Endothelial cell of umbilical vein (primary cell): ENCODE results near the gene GPR153. TPM values are rescaled to one million over a fixed set of nuclear protein-coding genes. Genes with fewer than 3 reads are reported as not detected.

Experiments used
- BruUV-seq: library from RNA; stranded (reverse); fragments of 400-500 nt; replicated peaks from 2 replicates; lab custom pipeline; 2021; lab: Mats Ljungman, UMichigan
- CTCF ChIA-PET: fragments of 300-600, 350-600 bp; sonication (Branson Sonifier 250); formaldehyde crosslinking; loops from one replicate; lab custom pipeline; 2021; ENCODE audit warnings: antibody characterized with exemption, inconsistent platforms; lab: Charles Lee
- POLR2A ChIA-PET: fragments of 300-600, 350-600 bp; sonication (Branson Sonifier 250); formaldehyde crosslinking; loops from one replicate; lab custom pipeline; 2021; ENCODE audit warnings: antibody characterized with exemption, inconsistent platforms; lab: Charles Lee
- DNase-seq: peaks from one replicate; pipeline ENCODE4 v3.0.0-alpha.2; 2011; ENCODE audit warnings: low read depth, low spot score
- FAIRE-seq: peaks from 2 replicates; lab custom pipeline; 2011; peaks lifted over from hg19 to GRCh38; lab: Jason Lieb, UNC
- H2AFZ ChIP-seq: 2 replicates; pipeline ENCODE4 v1.6.0; 2012; ENCODE audit warnings: low read depth, low read length, control low read depth, inconsistent platforms
- H3K27ac ChIP-seq: 2 replicates; pipeline ENCODE4 v1.5.1; 2011; ENCODE audit warnings: low read depth, mild to moderate bottlenecking, control low read depth, low read length, moderate library complexity; ENCODE audit not compliant: insufficient read depth
- H3K27me3 ChIP-seq, 2 experiments: 2 replicates each; pipeline versions ENCODE4 v1.6.0 to v1.6.1; 2011; ENCODE audit warnings: low read length in 2 of 2, mixed read lengths in 1 of 2; ENCODE audit not compliant: control insufficient read depth in 2 of 2, insufficient read depth in 2 of 2
- H3K36me3 ChIP-seq, 2 experiments: 2 replicates in 1 of 2; 3 replicates in 1 of 2; pipeline ENCODE4 v1.5.1; 2011; ENCODE audit warnings: low read length in 2 of 2, mild to moderate bottlenecking in 1 of 2, moderate library complexity in 1 of 2; ENCODE audit not compliant: control insufficient read depth in 2 of 2, insufficient read depth in 2 of 2; ENCODE audit errors: extremely low read depth in 1 of 2
- H3K4me1 ChIP-seq: 3 replicates; pipeline ENCODE4 v1.5.1; 2011; ENCODE audit warnings: mild to moderate bottlenecking, low read length; ENCODE audit not compliant: control insufficient read depth, insufficient read depth; ENCODE audit errors: extremely low read depth
- H3K4me2 ChIP-seq: 2 replicates; pipeline ENCODE4 v1.6.1; 2011; ENCODE audit warnings: low read length, control low read depth, mixed read lengths; ENCODE audit not compliant: insufficient read depth
- H3K4me3 ChIP-seq, 3 experiments: fragments of 200-600 bp in 1 of 3; sonication (generic), shearing (Covaris generic) in 1 of 3; replicated peaks in 1 of 3; 2 replicates each; pipeline ENCODE4 v1.5.1; 2011 to 2016; ENCODE audit warnings: control low read depth in 3 of 3, low read length in 3 of 3, mild to moderate bottlenecking in 2 of 3, inconsistent platforms in 1 of 3, low read depth in 1 of 3, moderate library complexity in 1 of 3; ENCODE audit not compliant: insufficient read depth in 1 of 3
- H3K79me2 ChIP-seq: 2 replicates; pipeline ENCODE4 v1.6.0; 2012; ENCODE audit warnings: low read length, inconsistent platforms; ENCODE audit not compliant: control insufficient read depth, insufficient read depth
- H3K9ac ChIP-seq: replicated peaks from 2 replicates; pipeline ENCODE3; 2011; ENCODE audit warnings: low read length, control low read depth; ENCODE audit not compliant: insufficient read depth; ENCODE audit errors: extremely low read depth
- H3K9me1 ChIP-seq: replicated peaks from 3 replicates; pipeline ENCODE4 v1.6.0; 2011; ENCODE audit warnings: mild to moderate bottlenecking, low read length; ENCODE audit not compliant: control insufficient read depth, insufficient read depth; ENCODE audit errors: extremely low read depth
- H3K9me3 ChIP-seq: replicated peaks from 2 replicates; pipeline ENCODE4 v1.5.1; 2012; ENCODE audit warnings: low read length, inconsistent platforms; ENCODE audit not compliant: control insufficient read depth, insufficient read depth
- H4K20me1 ChIP-seq: replicated peaks from 2 replicates; pipeline ENCODE3; 2011; ENCODE audit warnings: mild to moderate bottlenecking, low read length; ENCODE audit not compliant: control insufficient read depth, insufficient read depth; ENCODE audit errors: extremely low read depth
- EZH2 ChIP-seq: IDR thresholded peaks from 2 replicates; pipeline ENCODE4 v1.6.1; 2012; ENCODE audit warnings: borderline replicate concordance, low read depth, mild to moderate bottlenecking, moderate library complexity, low read length, inconsistent platforms; ENCODE audit not compliant: severe bottlenecking
- FOS ChIP-seq: IDR thresholded peaks from 2 replicates; pipeline ENCODE4 v1.6.1; 2011; ENCODE audit warnings: mild to moderate bottlenecking, low read length, moderate library complexity, borderline replicate concordance; ENCODE audit not compliant: insufficient read depth
- GATA2 ChIP-seq: IDR thresholded peaks from 2 replicates; pipeline ENCODE4 v1.7.0; 2011; ENCODE audit warnings: low read depth, mild to moderate bottlenecking, moderate library complexity, mixed read lengths, low read length; ENCODE audit not compliant: insufficient read length, insufficient read depth
- JUN ChIP-seq: IDR thresholded peaks from 2 replicates; pipeline ENCODE4 v1.6.1; 2011; ENCODE audit warnings: borderline replicate concordance, low read depth; ENCODE audit not compliant: insufficient read length, insufficient read depth
- MYC ChIP-seq: IDR thresholded peaks from one replicate; pipeline ENCODE4 v1.6.1; 2011; ENCODE audit warnings: mild to moderate bottlenecking, low read depth, low read length
- POLR2A ChIP-seq: IDR thresholded peaks from 2 replicates; pipeline ENCODE4 v1.6.1; 2012; ENCODE audit warnings: low read depth, mild to moderate bottlenecking, control low read depth, low read length
- POLR2AphosphoS5 ChIP-seq: IDR thresholded peaks from 2 replicates; pipeline ENCODE4 v1.6.1; 2012; ENCODE audit warnings: low read depth, mild to moderate bottlenecking, control low read depth, low read length, moderate library complexity; ENCODE audit not compliant: insufficient read depth
- dilution Hi-C: fragments of 300-500 bp; cut with MboI; formaldehyde crosslinking; loops from one replicate; pipeline ENCODE4 v1.15.0; 2019; ENCODE audit warnings: low sequenced_read_pairs; ENCODE audit not compliant: extremely low pct_ligation_motif_present
- intact Hi-C: fragments of 100-400 bp; cut with micrococcal nuclease; formaldehyde crosslinking; loops from one replicate; pipeline ENCODE4 v1.10.0; 2022
- polyA plus RNA-seq, 4 experiments: library from polyadenylated mRNA; depleted of rRNA in 3 of 4; stranded (reverse) in 3 of 4; unstranded in 1 of 4; fragments of >200 nt; gene quantifications; 2 replicates each; pipeline versions ENCODE4 v1.2.1 to v1.2.3, GENCODE V29; 2011 to 2012; ENCODE audit warnings: missing spikeins in 1 of 4
- total RNA-seq: library from RNA; stranded (reverse); gene quantifications from 2 replicates; pipeline ENCODE4 v1.2.3, GENCODE V29; 2021
- TF ChIP-seq, protein P1 (sequence below), 2 donors: IDR thresholded peaks; 1 replicate in 1 of 2; 2 replicates in 1 of 2; pipeline ENCODE4 v1.5.1; 2011; ENCODE audit warnings: low read length in 2 of 2, mild to moderate bottlenecking in 2 of 2, moderate library complexity in 2 of 2, control low read depth in 1 of 2, inconsistent platforms in 1 of 2, low read depth in 1 of 2; ENCODE audit not compliant: insufficient read depth in 1 of 2; ENCODE audit errors: extremely low read depth in 1 of 2
- TF ChIP-seq, protein P2 (sequence below): IDR thresholded peaks from 2 replicates; pipeline ENCODE4 v1.6.1; 2011; ENCODE audit not compliant: insufficient read depth, insufficient read length

The GPR153 gene
- total and polyA plus RNA-seq, 2 donors (not counting 3 experiments of a cell fraction or from before 2014, with no cell fraction given), result 3.1 to 3.9 TPM

DNA sequence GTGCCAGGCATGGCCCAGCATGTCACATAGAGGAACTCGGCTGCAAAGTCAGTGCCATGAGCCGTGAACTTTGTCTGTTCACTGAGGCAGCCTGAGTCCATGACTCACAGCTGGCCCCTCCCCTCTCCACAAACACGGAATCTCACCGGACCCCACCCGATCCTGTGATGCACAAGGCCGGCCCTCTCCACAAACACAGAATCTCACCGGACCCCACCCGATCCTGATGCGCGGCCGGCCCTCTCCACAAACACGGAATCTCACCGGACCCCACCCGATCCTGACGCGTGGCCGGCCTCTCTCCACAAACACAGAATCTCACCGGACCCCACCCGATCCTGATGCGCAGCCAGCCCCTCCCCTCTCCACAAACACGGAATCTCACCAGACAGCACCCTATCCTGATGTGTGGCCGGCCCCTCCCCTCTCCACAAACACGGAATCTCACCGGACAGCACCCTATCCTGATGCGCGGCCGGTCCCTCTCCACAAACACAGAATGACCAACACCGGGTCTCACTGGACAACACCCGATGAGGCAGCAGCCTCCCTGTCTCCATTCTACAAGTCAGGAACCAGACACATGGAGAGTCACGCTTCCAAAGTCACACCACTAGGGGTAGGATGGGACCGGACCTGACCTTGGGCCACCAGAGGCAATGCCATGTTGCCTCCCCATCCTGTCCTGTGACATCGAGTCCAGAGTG lies 39.6 kb upstream of the GPR153 start:
- Histone ChIP-seq H4K20me1 (no peaks in the 10 kb centered on the region), H3K36me3 (no peaks in the 10 kb centered on the region), H3K4me3 (no peak overlapping the region), H3K4me1 (no peaks in the 10 kb centered on the region), H3K4me2 (no peak overlapping the region), H3K27me3 (no peaks in the 10 kb centered on the region), H2AFZ (no peak overlapping the region), H3K27ac (no peak overlapping the region), H3K9me1 (no peaks in the 10 kb centered on the region), H3K79me2 (no peaks in the 10 kb centered on the region), H3K9me3 (no peaks in the 10 kb centered on the region), H3K9ac (no peak overlapping the region)
- CTCF ChIA-PET, result no interaction called here
- intact Hi-C loops (no loop called here), dilution Hi-C loops (no loop called here)
- no TSS peak for BruUV-seq
- POLR2A ChIA-PET, result no interaction called here
- FAIRE-seq, result no peak
- no peak for DNase-seq
- no peak for TF ChIP-seq GATA2
- TF ChIP-seq, protein P1, sequence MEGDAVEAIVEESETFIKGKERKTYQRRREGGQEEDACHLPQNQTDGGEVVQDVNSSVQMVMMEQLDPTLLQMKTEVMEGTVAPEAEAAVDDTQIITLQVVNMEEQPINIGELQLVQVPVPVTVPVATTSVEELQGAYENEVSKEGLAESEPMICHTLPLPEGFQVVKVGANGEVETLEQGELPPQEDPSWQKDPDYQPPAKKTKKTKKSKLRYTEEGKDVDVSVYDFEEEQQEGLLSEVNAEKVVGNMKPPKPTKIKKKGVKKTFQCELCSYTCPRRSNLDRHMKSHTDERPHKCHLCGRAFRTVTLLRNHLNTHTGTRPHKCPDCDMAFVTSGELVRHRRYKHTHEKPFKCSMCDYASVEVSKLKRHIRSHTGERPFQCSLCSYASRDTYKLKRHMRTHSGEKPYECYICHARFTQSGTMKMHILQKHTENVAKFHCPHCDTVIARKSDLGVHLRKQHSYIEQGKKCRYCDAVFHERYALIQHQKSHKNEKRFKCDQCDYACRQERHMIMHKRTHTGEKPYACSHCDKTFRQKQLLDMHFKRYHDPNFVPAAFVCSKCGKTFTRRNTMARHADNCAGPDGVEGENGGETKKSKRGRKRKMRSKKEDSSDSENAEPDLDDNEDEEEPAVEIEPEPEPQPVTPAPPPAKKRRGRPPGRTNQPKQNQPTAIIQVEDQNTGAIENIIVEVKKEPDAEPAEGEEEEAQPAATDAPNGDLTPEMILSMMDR (IDR thresholded peaks at IDR 0.05; ENCODE audit: extremely low read depth in 1 of 2, insufficient read depth in 1 of 2, low read depth in 1 of 2, low read length in 2 of 2), result no peak

GRCh38 chr1:6299557-6300165 lies 38.8 kb upstream of the GPR153 start:
- dilution Hi-C loops, result no loop called here
- DNase-seq, result no peak
- H3K36me3 ChIP-seq, result no peaks in the 10 kb centered on the region
- TF ChIP-seq, protein P2, sequence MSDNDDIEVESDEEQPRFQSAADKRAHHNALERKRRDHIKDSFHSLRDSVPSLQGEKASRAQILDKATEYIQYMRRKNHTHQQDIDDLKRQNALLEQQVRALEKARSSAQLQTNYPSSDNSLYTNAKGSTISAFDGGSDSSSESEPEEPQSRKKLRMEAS, result no peak
- TF ChIP-seq MYC, result no peak
- TF ChIP-seq, protein P1 (IDR thresholded peaks at IDR 0.05; ENCODE audit: extremely low read depth in 1 of 2, insufficient read depth in 1 of 2, low read depth in 1 of 2, low read length in 2 of 2), result no peak
- no peak for TF ChIP-seq JUN
- no peak for TF ChIP-seq POLR2A
- no peak for TF ChIP-seq GATA2
- TF ChIP-seq FOS, result no peak
- TF ChIP-seq EZH2, result no peak
- no peak for TF ChIP-seq POLR2AphosphoS5
- POLR2A ChIA-PET, result no interaction called here
- no TSS peak for BruUV-seq
- no peaks in the 10 kb centered on the region for H4K20me1 ChIP-seq
- no peaks in the 10 kb centered on the region for H3K4me1 ChIP-seq
- no peaks in the 10 kb centered on the region for H3K27me3 ChIP-seq
- H3K9ac ChIP-seq, result no peak overlapping the region
- no peaks in the 10 kb centered on the region for H3K9me1 ChIP-seq
- H3K9me3 ChIP-seq, result no peaks in the 10 kb centered on the region
- H3K27ac ChIP-seq, result no peak overlapping the region
- no peaks in the 10 kb centered on the region for H3K79me2 ChIP-seq
- intact Hi-C loops, result no loop called here
- no peak overlapping the region for H2AFZ ChIP-seq
- H3K4me3 ChIP-seq, result no peak overlapping the region
- CTCF ChIA-PET, result no interaction called here
- FAIRE-seq, result no peak
- no peak overlapping the region for H3K4me2 ChIP-seq
